GM12878 (cell line): ENCODE data around the gene MUC7. TPM values are rescaled to one million over a fixed set of nuclear protein-coding genes. Genes with fewer than 3 reads are reported as not detected.

Source experiments
- CBFB ChIP-seq: IDR thresholded peaks from 2 replicates; pipeline ENCODE4 v1.6.1; 2016; ENCODE audit warnings: antibody characterized with exemption, low read depth
- KLF5 ChIP-seq: fragments of 450-650 bp; IDR thresholded peaks from 2 replicates; pipeline ENCODE4 v1.6.1; 2014; ENCODE audit warnings: mild to moderate bottlenecking; ENCODE audit not compliant: partially characterized antibody
- MLLT1 ChIP-seq: fragments of 450-650 bp; IDR thresholded peaks from 2 replicates; pipeline ENCODE4 v1.6.1; 2016; ENCODE audit warnings: mild to moderate bottlenecking
- MTA2 ChIP-seq: fragments of 450-650 bp; IDR thresholded peaks from 2 replicates; pipeline ENCODE4 v1.6.1; 2016; ENCODE audit warnings: low read depth, mild to moderate bottlenecking, moderate library complexity
- NR2C1 ChIP-seq: fragments of 450-650 bp; IDR thresholded peaks from 2 replicates; pipeline ENCODE4 v1.6.1; 2017; ENCODE audit warnings: antibody characterized with exemption, mild to moderate bottlenecking, moderate library complexity
- RAD51 ChIP-seq: fragments of 450-650 bp; IDR thresholded peaks from 2 replicates; pipeline ENCODE4 v1.6.1; 2016; ENCODE audit warnings: moderate library complexity, mild to moderate bottlenecking, inconsistent platforms
- RELA ChIP-seq: fragments of 450-650 bp; IDR thresholded peaks from 2 replicates; pipeline ENCODE4 v1.8.0; 2014; ENCODE audit warnings: borderline replicate concordance; ENCODE audit not compliant: partially characterized antibody
- REST ChIP-seq: IDR thresholded peaks from 2 replicates; pipeline ENCODE4 v1.6.1; 2012; ENCODE audit warnings: mild to moderate bottlenecking, low read depth, low read length
- SMAD5 ChIP-seq: IDR thresholded peaks from 2 replicates; pipeline ENCODE4 v1.6.1; 2016; ENCODE audit warnings: antibody characterized with exemption, low read depth
- TCF7 ChIP-seq: IDR thresholded peaks from 2 replicates; pipeline ENCODE4 v1.6.1; 2014; ENCODE audit warnings: antibody characterized with exemption, borderline replicate concordance
- USF2 ChIP-seq: IDR thresholded peaks from 2 replicates; pipeline ENCODE4 v1.6.1; 2011; ENCODE audit warnings: low read depth, low read length, improper control_type of control experiment, borderline replicate concordance
- ZSCAN29 ChIP-seq: fragments of 450-650 bp; IDR thresholded peaks from 2 replicates; pipeline ENCODE4 v1.6.1; 2017; ENCODE audit warnings: mild to moderate bottlenecking, moderate library complexity
- polyA plus RNA-seq, 11 experiments: library from polyadenylated mRNA; depleted of rRNA in 4 of 11; unstranded in 6 of 11; stranded (reverse) in 5 of 11; fragments of >200 nt; fragmentation: Nextera tagmentation in 4 of 11; fragmentation: Illumina TruSeq in 1 of 11; extraction: Ambion mirVana in 4 of 11; extraction: Trizol in 1 of 11; gene quantifications; 1 replicate in 1 of 11; 2 replicates in 10 of 11; pipeline versions ENCODE4 v1.2.1 to v1.2.3, GENCODE V29; 2011 to 2016; ENCODE audit warnings: inconsistent platforms in 2 of 11, missing spikeins in 2 of 11, low read depth in 1 of 11
- total RNA-seq, 4 experiments: library from RNA; depleted of rRNA in 3 of 4; stranded (reverse); fragments of >200 nt in 3 of 4; fragmentation: Illumina TruSeq in 1 of 4; extraction: Trizol in 1 of 4; gene quantifications; 2 replicates each; pipeline versions ENCODE4 v1.2.1 to v1.2.3, GENCODE V29; 2013 to 2021
- TF ChIP-seq, protein P1 (sequence below), 3 experiments: IDR thresholded peaks in 2 of 3; conservative IDR thresholded peaks in 1 of 3; 2 replicates each; pipeline ENCODE4 v1.5.1; 2011; ENCODE audit warnings: low read depth in 3 of 3, low read length in 3 of 3, mild to moderate bottlenecking in 3 of 3, control low read depth in 2 of 3, moderate library complexity in 2 of 3, inconsistent platforms in 1 of 3, mixed read lengths in 1 of 3; ENCODE audit not compliant: control insufficient read depth in 2 of 3, insufficient read depth in 1 of 3; ENCODE audit errors: extremely low read depth in 1 of 3
- TF ChIP-seq, protein P2 (sequence below): fragments of 450-650 bp; IDR thresholded peaks from 2 replicates; pipeline ENCODE4 v1.6.1; 2014; ENCODE audit warnings: mild to moderate bottlenecking

Gene MUC7
- total and polyA plus RNA-seq, 10 of the 15 experiments (the other 5 are each of a cell fraction or from before 2014, with no cell fraction given), result not detected

DNA sequence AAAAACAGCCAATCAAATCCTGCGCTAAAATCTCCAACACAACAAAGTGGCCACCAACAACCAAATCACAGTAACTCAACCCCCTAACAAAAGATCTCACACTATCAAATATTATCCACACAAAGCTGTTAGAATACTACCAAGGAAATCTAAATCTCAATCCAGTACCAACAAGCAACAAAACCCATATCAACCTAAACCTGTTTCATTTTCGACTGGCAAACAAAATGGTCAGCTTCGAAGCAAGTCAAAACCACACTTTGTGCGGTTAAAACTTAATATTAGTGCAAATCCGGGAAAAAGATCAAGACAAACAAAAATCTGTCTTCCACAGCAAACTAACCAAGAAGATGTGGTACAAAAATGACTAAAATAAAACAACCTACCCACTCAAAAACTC lies 28.7 kb upstream of the MUC7 start (continued):
- TF ChIP-seq REST, result no peak
- no peak for TF ChIP-seq ZSCAN29
- no peak for TF ChIP-seq RAD51
- TF ChIP-seq MTA2, result no peak
- TF ChIP-seq SMAD5, result no peak
- no peak for TF ChIP-seq KLF5
- no peak for TF ChIP-seq CBFB
- no peak for TF ChIP-seq RELA
- TF ChIP-seq NR2C1, result no peak
- TF ChIP-seq MLLT1, result no peak
- TF ChIP-seq, protein P1, sequence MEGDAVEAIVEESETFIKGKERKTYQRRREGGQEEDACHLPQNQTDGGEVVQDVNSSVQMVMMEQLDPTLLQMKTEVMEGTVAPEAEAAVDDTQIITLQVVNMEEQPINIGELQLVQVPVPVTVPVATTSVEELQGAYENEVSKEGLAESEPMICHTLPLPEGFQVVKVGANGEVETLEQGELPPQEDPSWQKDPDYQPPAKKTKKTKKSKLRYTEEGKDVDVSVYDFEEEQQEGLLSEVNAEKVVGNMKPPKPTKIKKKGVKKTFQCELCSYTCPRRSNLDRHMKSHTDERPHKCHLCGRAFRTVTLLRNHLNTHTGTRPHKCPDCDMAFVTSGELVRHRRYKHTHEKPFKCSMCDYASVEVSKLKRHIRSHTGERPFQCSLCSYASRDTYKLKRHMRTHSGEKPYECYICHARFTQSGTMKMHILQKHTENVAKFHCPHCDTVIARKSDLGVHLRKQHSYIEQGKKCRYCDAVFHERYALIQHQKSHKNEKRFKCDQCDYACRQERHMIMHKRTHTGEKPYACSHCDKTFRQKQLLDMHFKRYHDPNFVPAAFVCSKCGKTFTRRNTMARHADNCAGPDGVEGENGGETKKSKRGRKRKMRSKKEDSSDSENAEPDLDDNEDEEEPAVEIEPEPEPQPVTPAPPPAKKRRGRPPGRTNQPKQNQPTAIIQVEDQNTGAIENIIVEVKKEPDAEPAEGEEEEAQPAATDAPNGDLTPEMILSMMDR (IDR thresholded peaks at IDR 0.05 in 2 of 3, conservative IDR thresholded peaks at IDR 0.05 in 1 of 3; ENCODE audit: control insufficient read depth in 2 of 3, extremely low read depth in 1 of 3, insufficient read depth in 1 of 3, low read depth in 3 of 3, low read length in 3 of 3), result no peak
- no peak for TF ChIP-seq TCF7
- TF ChIP-seq, protein P2, sequence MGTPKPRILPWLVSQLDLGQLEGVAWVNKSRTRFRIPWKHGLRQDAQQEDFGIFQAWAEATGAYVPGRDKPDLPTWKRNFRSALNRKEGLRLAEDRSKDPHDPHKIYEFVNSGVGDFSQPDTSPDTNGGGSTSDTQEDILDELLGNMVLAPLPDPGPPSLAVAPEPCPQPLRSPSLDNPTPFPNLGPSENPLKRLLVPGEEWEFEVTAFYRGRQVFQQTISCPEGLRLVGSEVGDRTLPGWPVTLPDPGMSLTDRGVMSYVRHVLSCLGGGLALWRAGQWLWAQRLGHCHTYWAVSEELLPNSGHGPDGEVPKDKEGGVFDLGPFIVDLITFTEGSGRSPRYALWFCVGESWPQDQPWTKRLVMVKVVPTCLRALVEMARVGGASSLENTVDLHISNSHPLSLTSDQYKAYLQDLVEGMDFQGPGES, result no peak
- no peak for TF ChIP-seq USF2
